ENCODE data around the gene CEBPE.

Gene CEBPE

GRCh38 chr14:23143911-23144310 is 24.9 kb upstream of the CEBPE start:
- Histone ChIP-seq H3K36me3 (ENCODE audit: insufficient read depth, low read length) (no peaks in the 10 kb centered on the region), H3K27me3 (ENCODE audit: insufficient read depth, low read length) (peaks cover 8% of the 10 kb centered on the region; the same call in 1 of the 2 replicates), H3K79me2 (ENCODE audit: control insufficient read depth, insufficient read depth, low read length, unreplicated experiment) (no peaks in the 10 kb centered on the region), H3K4me3 (ENCODE audit: low read depth, low read length) (no peak overlapping the region), H2AFZ (ENCODE audit: low read length, unreplicated experiment) (no peak overlapping the region), H3K27ac (ENCODE audit: low read depth, low read length) (no peak overlapping the region), H3K4me1 (ENCODE audit: control insufficient read depth, insufficient read depth, low read length, unreplicated experiment) (peaks cover 2% of the 10 kb centered on the region)

- no peaks in the 10 kb centered on the region for H3K79me2 ChIP-seq (ENCODE audit: control insufficient read depth, insufficient read depth, low read length, unreplicated experiment)
- peaks cover 8% of the 10 kb centered on the region; the same call in 1 of the 2 replicates for H3K27me3 ChIP-seq (ENCODE audit: insufficient read depth, low read length)
- no peak overlapping the region for H3K27ac ChIP-seq (ENCODE audit: low read depth, low read length)
- H3K36me3 ChIP-seq (ENCODE audit: insufficient read depth, low read length) = no peaks in the 10 kb centered on the region
- H2AFZ ChIP-seq (ENCODE audit: low read length, unreplicated experiment) = no peak overlapping the region
- no peak overlapping the region for H3K4me3 ChIP-seq (ENCODE audit: low read depth, low read length)
- peaks cover 2% of the 10 kb centered on the region for H3K4me1 ChIP-seq (ENCODE audit: control insufficient read depth, insufficient read depth, low read length, unreplicated experiment)
Observed at GRCh38 chr14:23142826-23143225, 23.8 kb upstream of the CEBPE start.

- Histone ChIP-seq H3K27me3 (ENCODE audit: insufficient read depth, low read length) (peaks cover 8% of the 10 kb centered on the region; the same call in 1 of the 2 replicates), H3K79me2 (ENCODE audit: control insufficient read depth, insufficient read depth, low read length, unreplicated experiment) (no peaks in the 10 kb centered on the region), H3K27ac (ENCODE audit: low read depth, low read length) (no peak overlapping the region), H3K36me3 (ENCODE audit: insufficient read depth, low read length) (no peaks in the 10 kb centered on the region), H3K4me3 (ENCODE audit: low read depth, low read length) (no peak overlapping the region), H2AFZ (ENCODE audit: low read length, unreplicated experiment) (no peak overlapping the region), H3K4me1 (ENCODE audit: control insufficient read depth, insufficient read depth, low read length, unreplicated experiment) (no peaks in the 10 kb centered on the region)
Observed at GRCh38 chr14:23141706-23142444, 22.8 kb upstream of the CEBPE start.

- Histone ChIP-seq H3K4me3 (ENCODE audit: low read depth, low read length) (no peak overlapping the region), H3K36me3 (ENCODE audit: insufficient read depth, low read length) (no peaks in the 10 kb centered on the region), H3K79me2 (ENCODE audit: control insufficient read depth, insufficient read depth, low read length, unreplicated experiment) (no peaks in the 10 kb centered on the region), H3K27me3 (ENCODE audit: insufficient read depth, low read length) (peaks cover 8% of the 10 kb centered on the region; the same call in 1 of the 2 replicates), H2AFZ (ENCODE audit: low read length, unreplicated experiment) (no peak overlapping the region), H3K27ac (ENCODE audit: low read depth, low read length) (no peak overlapping the region), H3K4me1 (ENCODE audit: control insufficient read depth, insufficient read depth, low read length, unreplicated experiment) (no peaks in the 10 kb centered on the region)
Observed at GRCh38 chr14:23140371-23140770, 21.3 kb upstream of the CEBPE start.

GRCh38 chr14:23139874-23140273 is 20.8 kb upstream of the CEBPE start:
- Histone ChIP-seq H2AFZ (ENCODE audit: low read length, unreplicated experiment) (no peak overlapping the region), H3K4me3 (ENCODE audit: low read depth, low read length) (no peak overlapping the region), H3K79me2 (ENCODE audit: control insufficient read depth, insufficient read depth, low read length, unreplicated experiment) (no peaks in the 10 kb centered on the region), H3K27me3 (ENCODE audit: insufficient read depth, low read length) (peaks cover 8% of the 10 kb centered on the region; the same call in 1 of the 2 replicates), H3K4me1 (ENCODE audit: control insufficient read depth, insufficient read depth, low read length, unreplicated experiment) (no peaks in the 10 kb centered on the region), H3K27ac (ENCODE audit: low read depth, low read length) (no peak overlapping the region), H3K36me3 (ENCODE audit: insufficient read depth, low read length) (no peaks in the 10 kb centered on the region)

GRCh38 chr14:23137813-23138535 is 18.9 kb upstream of the CEBPE start:
- Histone ChIP-seq H3K27ac (ENCODE audit: low read depth, low read length) (no peak overlapping the region), H3K4me3 (ENCODE audit: low read depth, low read length) (no peak overlapping the region), H3K27me3 (ENCODE audit: insufficient read depth, low read length) (peaks cover 4% of the 10 kb centered on the region; the same call in 1 of the 2 replicates), H3K4me1 (ENCODE audit: control insufficient read depth, insufficient read depth, low read length, unreplicated experiment) (no peaks in the 10 kb centered on the region), H2AFZ (ENCODE audit: low read length, unreplicated experiment) (no peak overlapping the region), H3K79me2 (ENCODE audit: control insufficient read depth, insufficient read depth, low read length, unreplicated experiment) (no peaks in the 10 kb centered on the region), H3K36me3 (ENCODE audit: insufficient read depth, low read length) (no peaks in the 10 kb centered on the region)

- no peaks in the 10 kb centered on the region for H3K36me3 ChIP-seq (ENCODE audit: insufficient read depth, low read length)
- H3K27ac ChIP-seq (ENCODE audit: low read depth, low read length) = no peak overlapping the region
Observed at GRCh38 chr14:23137192-23137812, 18.2 kb upstream of the CEBPE start.

GRCh38 chr14:23136566-23137133 is 17.6 kb upstream of the CEBPE start:
- H2AFZ ChIP-seq (ENCODE audit: low read length, unreplicated experiment) = no peak overlapping the region
- H3K27me3 ChIP-seq (ENCODE audit: insufficient read depth, low read length) = no peaks in the 10 kb centered on the region
- no peaks in the 10 kb centered on the region for H3K36me3 ChIP-seq (ENCODE audit: insufficient read depth, low read length)
- H3K4me3 ChIP-seq (ENCODE audit: low read depth, low read length) = no peak overlapping the region
- H3K27ac ChIP-seq (ENCODE audit: low read depth, low read length) = no peak overlapping the region
- no peaks in the 10 kb centered on the region for H3K4me1 ChIP-seq (ENCODE audit: control insufficient read depth, insufficient read depth, low read length, unreplicated experiment)
- no peaks in the 10 kb centered on the region for H3K79me2 ChIP-seq (ENCODE audit: control insufficient read depth, insufficient read depth, low read length, unreplicated experiment)

More at GRCh38 chr14:23137192-23137812, 18.2 kb upstream of the CEBPE start:
- Histone ChIP-seq H3K4me3 (ENCODE audit: low read depth, low read length) (no peak overlapping the region), H3K27me3 (ENCODE audit: insufficient read depth, low read length) (no peaks in the 10 kb centered on the region), H2AFZ (ENCODE audit: low read length, unreplicated experiment) (no peak overlapping the region), H3K79me2 (ENCODE audit: control insufficient read depth, insufficient read depth, low read length, unreplicated experiment) (no peaks in the 10 kb centered on the region), H3K4me1 (ENCODE audit: control insufficient read depth, insufficient read depth, low read length, unreplicated experiment) (no peaks in the 10 kb centered on the region)

GRCh38 chr14:23132970-23133369 is 13.9 kb upstream of the CEBPE start:
- Histone ChIP-seq H3K4me3 (ENCODE audit: low read depth, low read length) (no peak overlapping the region), H2AFZ (ENCODE audit: low read length, unreplicated experiment) (no peak overlapping the region), H3K36me3 (ENCODE audit: insufficient read depth, low read length) (no peaks in the 10 kb centered on the region), H3K4me1 (ENCODE audit: control insufficient read depth, insufficient read depth, low read length, unreplicated experiment) (no peaks in the 10 kb centered on the region), H3K27ac (ENCODE audit: low read depth, low read length) (no peak overlapping the region), H3K27me3 (ENCODE audit: insufficient read depth, low read length) (no peaks in the 10 kb centered on the region), H3K79me2 (ENCODE audit: control insufficient read depth, insufficient read depth, low read length, unreplicated experiment) (no peaks in the 10 kb centered on the region)

- H3K4me1 ChIP-seq (ENCODE audit: control insufficient read depth, insufficient read depth, low read length, unreplicated experiment) = no peaks in the 10 kb centered on the region
- H3K36me3 ChIP-seq (ENCODE audit: insufficient read depth, low read length) = no peaks in the 10 kb centered on the region
- no peaks in the 10 kb centered on the region for H3K27me3 ChIP-seq (ENCODE audit: insufficient read depth, low read length)
- no peak overlapping the region for H3K4me3 ChIP-seq (ENCODE audit: low read depth, low read length)
- no peak overlapping the region for H3K27ac ChIP-seq (ENCODE audit: low read depth, low read length)
- H2AFZ ChIP-seq (ENCODE audit: low read length, unreplicated experiment) = no peak overlapping the region
- no peaks in the 10 kb centered on the region for H3K79me2 ChIP-seq (ENCODE audit: control insufficient read depth, insufficient read depth, low read length, unreplicated experiment)
Observed at GRCh38 chr14:23131482-23131881, 12.4 kb upstream of the CEBPE start.

All from ACC112 (cell line).